Measurements from ENCODE around the gene KCNJ15. TPM values are rescaled to one million over a fixed set of nuclear protein-coding genes. Genes with fewer than 3 reads are reported as not detected.

Gene KCNJ15
- total RNA-seq, 1 donor: under 0.01 TPM

- DNase-seq (ENCODE audit: low read depth): no peak
- no peak for TF ChIP-seq CTCF (IDR thresholded peaks at IDR 0.05; ENCODE audit: insufficient read depth, low read depth, low read length)
- no peak overlapping the region for H3K4me3 ChIP-seq (ENCODE audit: low read depth, low read length)
Measured at GRCh38 chr21:38326429-38326828, 69.6 kb downstream of the KCNJ15 start.

GRCh38 chr21:38326899-38327298 is 70.1 kb downstream of the KCNJ15 start:
- TF ChIP-seq CTCF (IDR thresholded peaks at IDR 0.05; ENCODE audit: insufficient read depth, low read depth, low read length): no peak
- no peak overlapping the region for H3K4me3 ChIP-seq (ENCODE audit: low read depth, low read length)
- DNase-seq (ENCODE audit: low read depth): no peak

- no peak for TF ChIP-seq CTCF (IDR thresholded peaks at IDR 0.05; ENCODE audit: insufficient read depth, low read depth, low read length)
- DNase-seq (ENCODE audit: low read depth): no peak
- no peak overlapping the region for H3K4me3 ChIP-seq (ENCODE audit: low read depth, low read length)
Measured at GRCh38 chr21:38327984-38328383, 71.2 kb downstream of the KCNJ15 start.

- DNase-seq (ENCODE audit: low read depth): no peak
- TF ChIP-seq CTCF (IDR thresholded peaks at IDR 0.05; ENCODE audit: insufficient read depth, low read depth, low read length): no peak
- H3K4me3 ChIP-seq (ENCODE audit: low read depth, low read length): no peak overlapping the region
Measured at GRCh38 chr21:38329162-38329561, 72.4 kb downstream of the KCNJ15 start.

- no peak overlapping the region for H3K4me3 ChIP-seq (ENCODE audit: low read depth, low read length)
- TF ChIP-seq CTCF (IDR thresholded peaks at IDR 0.05; ENCODE audit: insufficient read depth, low read depth, low read length): no peak
- no peak for DNase-seq (ENCODE audit: low read depth)
Measured at GRCh38 chr21:38330666-38331065, 73.9 kb downstream of the KCNJ15 start.

- peak; percentile 62 for DNase-seq (ENCODE audit: low read depth)
- no peak overlapping the region for H3K4me3 ChIP-seq (ENCODE audit: low read depth, low read length)
- TF ChIP-seq CTCF (IDR thresholded peaks at IDR 0.05; ENCODE audit: insufficient read depth, low read depth, low read length): peak; percentile 74
Measured at GRCh38 chr21:38333301-38334272, 76.8 kb downstream of the KCNJ15 start.

Data from fibroblast of villous mesenchyme (primary cell).